Measurements from ENCODE around the gene VSTM4. TPM values are rescaled to one million over a fixed set of nuclear protein-coding genes. Genes with fewer than 3 reads are reported as not detected.

VSTM4 gene
- total RNA-seq, 1 experiment from 2014 or later = 0.07 TPM

DNA sequence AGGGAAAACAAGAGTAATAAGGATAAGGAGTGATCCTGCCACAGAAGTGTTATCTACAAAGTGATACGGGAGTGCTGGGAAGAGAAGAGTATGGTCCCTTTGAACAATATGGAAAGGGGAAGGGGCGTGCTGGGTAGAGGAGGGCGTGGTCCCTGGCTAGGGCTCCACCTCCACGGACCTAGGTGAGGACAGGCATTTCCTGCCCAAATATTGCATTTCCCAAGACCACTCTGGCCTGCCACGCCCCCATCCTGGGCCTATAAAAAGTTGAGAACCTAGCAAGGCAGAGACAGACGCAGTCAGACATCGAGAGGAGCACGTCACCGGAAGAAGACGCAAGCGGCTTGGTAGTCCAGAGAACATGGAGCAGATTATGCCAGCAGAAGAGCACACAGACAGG is 22.8 kb downstream of the VSTM4 start:
- DNase-seq (ENCODE audit: low read depth, low spot score) = no peak
- ChIA-PET RAD21 (ENCODE audit: low non-redundant PET in 1 of 2, low total read pairs in 2 of 2, uncharacterized antibody in 2 of 2, unreplicated experiment in 2 of 2) (no interaction called here), POLR2A (no interaction called here), CTCF (no interaction called here)
- TF ChIP-seq TCF7L2 (IDR thresholded peaks at IDR 0.05; ENCODE audit: borderline replicate concordance, extremely low read depth, insufficient read depth, insufficient read length) = no peak
- no peak for TF ChIP-seq ELF1 (IDR thresholded peaks at IDR 0.05; ENCODE audit: borderline replicate concordance, low read depth)
- no peak for TF ChIP-seq SRF (IDR thresholded peaks at IDR 0.05; ENCODE audit: low read depth)
- TF ChIP-seq ATF3 (IDR thresholded peaks at IDR 0.05) = no peak
- TF ChIP-seq POLR2AphosphoS5 (IDR thresholded peaks at IDR 0.05; ENCODE audit: low read depth, low read length) = no peak
- TF ChIP-seq EZH2 (IDR thresholded peaks at IDR 0.05) = no peak
- TF ChIP-seq SP1 (IDR thresholded peaks at IDR 0.05; ENCODE audit: low read depth) = no peak
- TF ChIP-seq ZBTB33 (IDR thresholded peaks at IDR 0.05; ENCODE audit: extremely low read depth, insufficient replicate concordance, low read length) = no peak
- no peak for TF ChIP-seq CEBPB (IDR thresholded peaks at IDR 0.05; ENCODE audit: low read depth)
- TF ChIP-seq RAD21 (IDR thresholded peaks at IDR 0.05; ENCODE audit: low read depth) = no peak
- TF ChIP-seq YY1 (IDR thresholded peaks at IDR 0.05; ENCODE audit: extremely low read depth, insufficient replicate concordance, low read depth, low read length) = no peak
- no peak for TF ChIP-seq CTCF (IDR thresholded peaks at IDR 0.05 in 2 of 3, conservative IDR thresholded peaks at IDR 0.05 in 1 of 3; ENCODE audit: borderline replicate concordance in 1 of 3, insufficient read depth in 1 of 3, low read depth in 2 of 3, low read length in 2 of 3)
- TF ChIP-seq ZNF274 (IDR thresholded peaks at IDR 0.05; ENCODE audit: low read depth, low read length) = no peak
- TF ChIP-seq, protein P1, sequence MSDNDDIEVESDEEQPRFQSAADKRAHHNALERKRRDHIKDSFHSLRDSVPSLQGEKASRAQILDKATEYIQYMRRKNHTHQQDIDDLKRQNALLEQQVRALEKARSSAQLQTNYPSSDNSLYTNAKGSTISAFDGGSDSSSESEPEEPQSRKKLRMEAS (IDR thresholded peaks at IDR 0.05) = no peak
- no peak for TF ChIP-seq CBX3 (IDR thresholded peaks at IDR 0.05; ENCODE audit: low read depth)
- no peak for TF ChIP-seq SIN3A (IDR thresholded peaks at IDR 0.05; ENCODE audit: low read depth)
- TF ChIP-seq, protein P2, sequence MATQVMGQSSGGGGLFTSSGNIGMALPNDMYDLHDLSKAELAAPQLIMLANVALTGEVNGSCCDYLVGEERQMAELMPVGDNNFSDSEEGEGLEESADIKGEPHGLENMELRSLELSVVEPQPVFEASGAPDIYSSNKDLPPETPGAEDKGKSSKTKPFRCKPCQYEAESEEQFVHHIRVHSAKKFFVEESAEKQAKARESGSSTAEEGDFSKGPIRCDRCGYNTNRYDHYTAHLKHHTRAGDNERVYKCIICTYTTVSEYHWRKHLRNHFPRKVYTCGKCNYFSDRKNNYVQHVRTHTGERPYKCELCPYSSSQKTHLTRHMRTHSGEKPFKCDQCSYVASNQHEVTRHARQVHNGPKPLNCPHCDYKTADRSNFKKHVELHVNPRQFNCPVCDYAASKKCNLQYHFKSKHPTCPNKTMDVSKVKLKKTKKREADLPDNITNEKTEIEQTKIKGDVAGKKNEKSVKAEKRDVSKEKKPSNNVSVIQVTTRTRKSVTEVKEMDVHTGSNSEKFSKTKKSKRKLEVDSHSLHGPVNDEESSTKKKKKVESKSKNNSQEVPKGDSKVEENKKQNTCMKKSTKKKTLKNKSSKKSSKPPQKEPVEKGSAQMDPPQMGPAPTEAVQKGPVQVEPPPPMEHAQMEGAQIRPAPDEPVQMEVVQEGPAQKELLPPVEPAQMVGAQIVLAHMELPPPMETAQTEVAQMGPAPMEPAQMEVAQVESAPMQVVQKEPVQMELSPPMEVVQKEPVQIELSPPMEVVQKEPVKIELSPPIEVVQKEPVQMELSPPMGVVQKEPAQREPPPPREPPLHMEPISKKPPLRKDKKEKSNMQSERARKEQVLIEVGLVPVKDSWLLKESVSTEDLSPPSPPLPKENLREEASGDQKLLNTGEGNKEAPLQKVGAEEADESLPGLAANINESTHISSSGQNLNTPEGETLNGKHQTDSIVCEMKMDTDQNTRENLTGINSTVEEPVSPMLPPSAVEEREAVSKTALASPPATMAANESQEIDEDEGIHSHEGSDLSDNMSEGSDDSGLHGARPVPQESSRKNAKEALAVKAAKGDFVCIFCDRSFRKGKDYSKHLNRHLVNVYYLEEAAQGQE (IDR thresholded peaks at IDR 0.05; ENCODE audit: low read depth) = no peak
- no peak for TF ChIP-seq JUND (IDR thresholded peaks at IDR 0.05)
- no peak for TF ChIP-seq POLR2A (IDR thresholded peaks at IDR 0.05; ENCODE audit: borderline replicate concordance, extremely low read depth, insufficient read depth, insufficient read length)
- TF ChIP-seq EZH2phosphoT487 (IDR thresholded peaks at IDR 0.05; ENCODE audit: borderline replicate concordance) = no peak
- H3K27ac ChIP-seq (ENCODE audit: low read depth, low read length) = no peak overlapping the region
- H3K4me1 ChIP-seq (ENCODE audit: control insufficient read depth in 1 of 2, insufficient read depth in 2 of 2, low read length in 2 of 2) = no peaks in the 10 kb centered on the region
- no peak for ATAC-seq
- H3K9me3 ChIP-seq (ENCODE audit: control insufficient read depth in 1 of 2, insufficient read depth in 1 of 2, low read depth in 1 of 2, low read length in 2 of 2) = no peaks in the 10 kb centered on the region
- no peak overlapping the region for H3K9ac ChIP-seq (ENCODE audit: low read length)
- H2AFZ ChIP-seq (ENCODE audit: low read depth, low read length, poor library complexity, severe bottlenecking) = no peak overlapping the region
- no peaks in the 10 kb centered on the region for H3K9me2 ChIP-seq (ENCODE audit: insufficient read depth)
- no peaks in the 10 kb centered on the region for H3K36me3 ChIP-seq (ENCODE audit: control insufficient read depth in 1 of 2, insufficient read depth in 2 of 2, low read length in 2 of 2)
- H3K79me2 ChIP-seq (ENCODE audit: insufficient read depth, low read length) = no peaks in the 10 kb centered on the region
- no peak overlapping the region for H3K4me3 ChIP-seq (replicated peaks in 1 of 2; ENCODE audit: low read depth in 1 of 2, low read length in 2 of 2)
- H3K4me2 ChIP-seq (ENCODE audit: low read length) = no peak overlapping the region
- BruUV-seq (replicated peaks) = no TSS peak
- peaks cover 24% of the 10 kb centered on the region for H3K27me3 ChIP-seq (ENCODE audit: insufficient read depth, low read length)
- intact Hi-C loops (cut with micrococcal nuclease) = no loop called here
- H4K20me1 ChIP-seq (ENCODE audit: insufficient read depth) = no peaks in the 10 kb centered on the region
